ENCODE data around the gene TBRG4.

TBRG4 gene

DNA sequence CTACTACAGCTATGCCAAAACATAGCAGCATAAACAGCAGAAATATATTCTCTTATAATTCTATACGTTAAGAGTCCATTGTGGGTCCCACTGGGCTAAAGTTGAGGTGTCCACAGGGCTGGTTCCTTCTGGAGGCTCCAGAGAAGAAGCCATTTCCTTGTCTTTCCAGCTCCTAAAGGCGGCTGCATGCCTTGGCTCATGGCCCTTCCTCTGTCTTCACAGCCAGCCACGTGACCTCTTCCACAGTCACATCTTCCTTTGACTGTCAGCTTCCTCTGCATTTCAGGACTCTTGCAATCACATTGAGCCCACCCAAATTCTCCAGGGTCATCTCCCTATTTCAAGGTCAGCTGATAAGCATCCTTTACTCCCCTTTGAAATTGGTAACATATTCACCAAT, 40.0 kb downstream of the TBRG4 start:
- peak in 1 of 2 donors; percentile 33 for DNase-seq
- H3K4me3 ChIP-seq: no peak overlapping the region
- intact Hi-C loops (cut with DNase I; ENCODE audit: low total_unique reads): no loop called here
- H3K4me1 ChIP-seq: peaks cover 0 to 3% (median 0%) of the 10 kb centered on the region in 4 donors
- H3K9me3 ChIP-seq: no peaks in the 10 kb centered on the region
- H3K36me3 ChIP-seq: peaks cover 52 to 97% (median 84%) of the 10 kb centered on the region in 3 donors
- no peaks in the 10 kb centered on the region for H3K27me3 ChIP-seq
- no peak overlapping the region for H3K27ac ChIP-seq
- TF ChIP-seq, protein P1, sequence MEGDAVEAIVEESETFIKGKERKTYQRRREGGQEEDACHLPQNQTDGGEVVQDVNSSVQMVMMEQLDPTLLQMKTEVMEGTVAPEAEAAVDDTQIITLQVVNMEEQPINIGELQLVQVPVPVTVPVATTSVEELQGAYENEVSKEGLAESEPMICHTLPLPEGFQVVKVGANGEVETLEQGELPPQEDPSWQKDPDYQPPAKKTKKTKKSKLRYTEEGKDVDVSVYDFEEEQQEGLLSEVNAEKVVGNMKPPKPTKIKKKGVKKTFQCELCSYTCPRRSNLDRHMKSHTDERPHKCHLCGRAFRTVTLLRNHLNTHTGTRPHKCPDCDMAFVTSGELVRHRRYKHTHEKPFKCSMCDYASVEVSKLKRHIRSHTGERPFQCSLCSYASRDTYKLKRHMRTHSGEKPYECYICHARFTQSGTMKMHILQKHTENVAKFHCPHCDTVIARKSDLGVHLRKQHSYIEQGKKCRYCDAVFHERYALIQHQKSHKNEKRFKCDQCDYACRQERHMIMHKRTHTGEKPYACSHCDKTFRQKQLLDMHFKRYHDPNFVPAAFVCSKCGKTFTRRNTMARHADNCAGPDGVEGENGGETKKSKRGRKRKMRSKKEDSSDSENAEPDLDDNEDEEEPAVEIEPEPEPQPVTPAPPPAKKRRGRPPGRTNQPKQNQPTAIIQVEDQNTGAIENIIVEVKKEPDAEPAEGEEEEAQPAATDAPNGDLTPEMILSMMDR (IDR thresholded peaks at IDR 0.05): no peak

DNA sequence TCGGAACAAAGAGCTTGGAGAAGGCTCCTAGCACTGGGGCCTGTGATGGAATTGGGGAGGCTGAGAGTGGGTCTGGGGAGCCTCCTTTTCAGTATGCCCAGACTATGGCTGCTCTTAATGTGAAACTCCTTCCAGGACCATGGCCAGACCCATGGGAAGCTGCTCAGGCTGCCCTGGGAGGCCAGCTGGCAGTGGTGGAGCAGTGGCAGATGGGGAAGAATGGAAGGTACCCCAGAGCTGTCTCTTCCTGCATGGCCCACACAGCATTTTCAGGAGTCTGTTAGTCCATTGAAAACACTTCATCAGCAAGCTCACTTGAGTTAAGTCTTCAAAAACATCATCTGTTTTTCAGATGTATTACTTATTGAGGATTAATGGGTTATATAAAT, 41.2 kb downstream of the TBRG4 start:
- peaks cover 45 to 97% (median 78%) of the 10 kb centered on the region in 3 donors for H3K36me3 ChIP-seq
- no peaks in the 10 kb centered on the region for H3K9me3 ChIP-seq
- H3K4me1 ChIP-seq: peaks cover 0 to 3% (median 0%) of the 10 kb centered on the region in 4 donors
- H3K4me3 ChIP-seq: no peak overlapping the region
- TF ChIP-seq, protein P1 (IDR thresholded peaks at IDR 0.05): no peak
- no peak overlapping the region for H3K27ac ChIP-seq
- intact Hi-C loops (cut with DNase I; ENCODE audit: low total_unique reads): no loop called here
- DNase-seq: peak in 1 of 2 donors; percentile 25
- no peaks in the 10 kb centered on the region for H3K27me3 ChIP-seq

DNA sequence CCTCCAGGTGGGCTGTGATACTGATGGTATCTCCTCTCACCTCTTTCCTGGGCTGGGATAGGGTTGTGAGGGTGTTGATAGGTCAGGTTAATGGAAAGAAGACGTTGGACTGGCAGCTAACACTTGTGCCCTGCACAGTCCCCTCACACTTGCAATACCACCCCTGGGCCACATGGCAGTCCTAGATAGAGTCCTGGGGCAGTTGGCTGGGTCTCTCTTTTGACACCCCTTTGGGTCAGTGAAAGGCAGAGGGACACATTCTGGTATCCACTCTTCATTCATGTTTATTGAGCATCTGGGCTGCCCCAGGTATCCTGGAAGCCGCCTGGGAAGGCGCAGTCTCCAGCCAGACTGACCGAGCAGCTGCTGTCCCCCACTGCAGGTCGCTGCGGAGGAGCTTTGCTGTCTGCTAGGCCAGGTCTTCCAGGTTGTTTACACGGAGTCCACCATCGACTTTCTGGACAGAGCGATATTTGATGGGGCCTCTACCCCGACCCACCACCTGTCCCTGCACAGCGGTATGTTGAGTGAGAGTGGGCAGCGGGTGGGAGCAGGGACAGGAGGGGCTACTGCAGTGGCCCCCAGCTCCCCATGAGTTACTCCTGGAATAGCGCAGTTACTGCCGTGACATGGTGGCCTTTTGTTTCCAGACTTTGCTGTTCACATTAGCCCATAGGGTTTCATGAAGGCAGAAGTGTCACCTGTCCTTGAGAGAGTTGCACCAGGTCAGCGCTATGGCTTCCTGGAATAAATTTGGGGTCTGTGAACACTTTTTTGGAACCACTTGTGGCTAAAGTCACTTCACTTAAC, 41.8 kb downstream of the TBRG4 start:
- intact Hi-C loops (cut with DNase I; ENCODE audit: low total_unique reads): no loop called here
- Histone ChIP-seq H3K9me3 (no peaks in the 10 kb centered on the region), H3K4me3 (no peak overlapping the region), H3K27me3 (no peaks in the 10 kb centered on the region), H3K27ac (no peak overlapping the region), H3K4me1 (peaks cover 0 to 3% (median 0%) of the 10 kb centered on the region in 4 donors), H3K36me3 (peaks cover 44 to 97% (median 79%) of the 10 kb centered on the region in 3 donors)
- peak in 1 of 2 donors; percentile 53 for DNase-seq
- TF ChIP-seq, protein P1 (IDR thresholded peaks at IDR 0.05): no peak

DNA sequence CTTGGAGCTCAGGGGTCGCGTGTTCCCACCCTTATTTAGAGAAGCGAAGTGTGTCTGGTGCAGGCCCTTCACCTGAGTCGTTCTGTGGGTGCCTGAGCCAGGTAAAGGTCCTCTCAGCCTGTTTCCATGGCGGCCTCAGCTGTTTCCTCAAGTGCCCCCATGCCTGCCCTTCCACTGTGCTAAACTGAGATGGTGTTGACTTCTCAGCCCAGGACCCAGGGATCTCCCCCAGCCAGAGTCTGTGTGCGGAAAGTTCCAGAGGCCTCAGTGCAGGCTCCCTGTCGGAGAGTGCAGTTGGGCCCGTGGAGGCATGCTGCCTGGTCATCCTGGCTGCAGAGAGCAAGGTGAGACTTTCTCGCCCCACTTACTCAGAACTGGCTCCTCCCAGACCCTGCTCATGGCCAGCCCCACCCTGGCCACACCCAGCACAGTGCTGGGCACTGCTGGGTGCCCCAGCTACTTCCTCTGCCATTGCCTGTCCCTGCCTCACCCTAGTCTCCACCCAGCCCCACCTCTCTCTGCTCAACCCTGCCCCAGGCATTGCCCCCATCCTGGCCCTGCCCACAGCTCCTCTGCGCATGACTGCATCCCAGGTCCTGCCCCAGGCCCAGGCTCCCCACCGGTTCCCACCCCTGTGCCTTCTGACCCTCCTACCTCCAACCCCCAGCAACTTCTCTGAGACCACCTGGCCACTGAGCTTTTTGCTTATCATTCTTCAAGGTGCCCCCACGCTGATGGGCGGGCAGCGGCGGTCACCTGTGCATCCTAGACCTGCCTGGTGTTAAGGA, 43.1 kb downstream of the TBRG4 start:
- intact Hi-C loops (cut with DNase I; ENCODE audit: low total_unique reads): no loop called here
- TF ChIP-seq, protein P1 (IDR thresholded peaks at IDR 0.05): no peak
- Histone ChIP-seq H3K27ac (no peak overlapping the region), H3K27me3 (no peaks in the 10 kb centered on the region), H3K4me1 (no peaks in the 10 kb centered on the region), H3K36me3 (peaks cover 36 to 95% (median 77%) of the 10 kb centered on the region in 3 donors), H3K4me3 (no peak overlapping the region), H3K9me3 (no peaks in the 10 kb centered on the region)
- peak in 1 of 2 donors; percentile 33 for DNase-seq

DNA sequence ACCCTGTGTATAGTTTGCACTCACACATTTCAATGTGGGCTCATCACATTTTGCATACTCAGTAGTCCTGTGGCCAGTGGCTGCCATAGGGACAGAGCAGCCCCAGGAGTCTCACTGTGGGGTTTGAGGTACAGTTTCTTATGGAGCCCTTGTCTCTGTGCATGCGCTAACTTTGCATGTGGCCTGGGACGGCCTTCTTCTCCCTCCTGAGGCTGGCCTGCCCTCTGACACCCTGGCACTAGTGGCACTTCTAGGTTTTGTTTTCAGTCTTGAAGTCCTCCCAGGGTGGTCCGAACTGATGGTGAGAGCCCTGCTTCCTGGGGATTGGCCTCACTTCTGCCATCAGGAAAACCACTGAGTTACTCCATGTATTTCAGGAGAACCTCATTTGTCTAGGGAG, 43.9 kb downstream of the TBRG4 start:
- intact Hi-C loops (cut with DNase I; ENCODE audit: low total_unique reads): no loop called here
- Histone ChIP-seq H3K4me3 (no peak overlapping the region), H3K9me3 (no peaks in the 10 kb centered on the region), H3K36me3 (peaks cover 29 to 87% (median 68%) of the 10 kb centered on the region in 3 donors), H3K27me3 (no peaks in the 10 kb centered on the region), H3K27ac (no peak overlapping the region), H3K4me1 (no peaks in the 10 kb centered on the region)
- peak in 1 of 2 donors; percentile 13 for DNase-seq
- TF ChIP-seq, protein P1 (IDR thresholded peaks at IDR 0.05): no peak
